Left lobe of liver (tissue), 2 donors: ENCODE data around the gene ZNF283. TPM values are rescaled to one million over a fixed set of nuclear protein-coding genes. Genes with fewer than 3 reads are reported as not detected.
A peak's percentile ranks its signal among the peaks of the same experiment; 100 is the strongest.

ENCODE experiments used
- ATAC-seq: fragments of 200-7000 bp; cut with Tn5 transposase; one replicate; pipeline ENCODE4 v1.9.1; 2020; ENCODE audit warnings: mild to moderate bottlenecking, moderate library complexity
- DNase-seq: peaks from one replicate; pipeline ENCODE4 v3.0.0-alpha.2; 2020; ENCODE audit warnings: low spot score
- total RNA-seq: library from RNA; stranded (reverse); gene quantifications from one replicate; pipeline ENCODE4 v1.2.1, GENCODE V29; 2021
- donor health status: DM: no; HTN: no; CAD: no; lungs with moderate emphysema.
- donor health status: DM: no; HTN: yes; CAD: no.

Gene ZNF283
- 2.6 TPM for total RNA-seq

- peak; percentile 100 for ATAC-seq
- peak; percentile 92 for DNase-seq
These were observed at the start of gene ZNF283 for GRCh38 chr19:43826787-43827754. Gene ZNF283 (plus strand): TSS chr19:43827321. CDS start chr19:43833505, 6,184 bp downstream.

- DNase-seq (no peak), ATAC-seq (no peak)
These were observed 48.5 kb upstream of the ZNF283 start for GRCh38 chr19:43778651-43779050.

GRCh38 chr19:43779147-43779819, 47.8 kb upstream of the ZNF283 start:
- DNase-seq (no peak), ATAC-seq (no peak)

- DNase-seq (no peak), ATAC-seq (no peak)
These were observed 47.3 kb upstream of the ZNF283 start for GRCh38 chr19:43779820-43780219.

GRCh38 chr19:43780706-43781525, 46.2 kb upstream of the ZNF283 start, which contains the start of gene KCNN4:
Gene KCNN4 (minus strand): TSS chr19:43780973. CDS start chr19:43780861, 112 bp downstream.
- no peak for DNase-seq
- ATAC-seq: no peak

GRCh38 chr19:43781630-43782310, 45.4 kb upstream of the ZNF283 start:
- ATAC-seq (no peak), DNase-seq (no peak)

- ATAC-seq (no peak), DNase-seq (no peak)
These were observed 44.8 kb upstream of the ZNF283 start for GRCh38 chr19:43782311-43782660.

- ATAC-seq (no peak), DNase-seq (no peak)
These were observed 44.4 kb upstream of the ZNF283 start for GRCh38 chr19:43782689-43783231.

- DNase-seq (no peak), ATAC-seq (no peak)
These were observed 43.5 kb upstream of the ZNF283 start for GRCh38 chr19:43783636-43784035.

GRCh38 chr19:43784241-43784980, 42.7 kb upstream of the ZNF283 start:
- no peak for DNase-seq

GRCh38 chr19:43784981-43785808, 41.9 kb upstream of the ZNF283 start:
- DNase-seq (no peak), ATAC-seq (peak; percentile 93)

More at GRCh38 chr19:43784241-43784980, 42.7 kb upstream of the ZNF283 start:
- no peak for ATAC-seq

GRCh38 chr19:43786665-43787064, 40.5 kb upstream of the ZNF283 start:
- ATAC-seq (no peak), DNase-seq (no peak)

- DNase-seq: no peak
- ATAC-seq: no peak
These were observed 38.1 kb upstream of the ZNF283 start for GRCh38 chr19:43789029-43789428.

GRCh38 chr19:43790587-43790986, 36.5 kb upstream of the ZNF283 start:
- ATAC-seq (no peak), DNase-seq (no peak)

- DNase-seq: no peak
- no peak for ATAC-seq
These were observed 30.0 kb upstream of the ZNF283 start for GRCh38 chr19:43797118-43797517.

GRCh38 chr19:43797556-43797955, 29.6 kb upstream of the ZNF283 start:
- no peak for ATAC-seq

GRCh38 chr19:43798026-43798545, 29.0 kb upstream of the ZNF283 start:
- ATAC-seq: no peak
- DNase-seq: no peak

More at GRCh38 chr19:43797556-43797955, 29.6 kb upstream of the ZNF283 start:
- DNase-seq: no peak
